Erythroblast (primary cell): Measurements from ENCODE around the gene AGAP5.
"Not testable (repeated sequence)": the region's sequence is repeated elsewhere in the genome, so short reads cannot be mapped to it uniquely, and the experiment has no call there.

ENCODE experiments used
- DNase-seq, 2 experiments: peaks; one replicate each; lab custom pipeline; 2025; lab: John Stamatoyannopoulos, UW
- GATA1 ChIP-seq: IDR thresholded peaks from 2 replicates; pipeline ENCODE4 v1.6.1; 2011; ENCODE audit warnings: low read depth, mild to moderate bottlenecking, control low read depth, low read length, moderate library complexity
- POLR2A ChIP-seq: IDR thresholded peaks from 2 replicates; pipeline ENCODE4 v1.6.1; 2011; ENCODE audit warnings: mild to moderate bottlenecking, low read length

The AGAP5 gene

DNA sequence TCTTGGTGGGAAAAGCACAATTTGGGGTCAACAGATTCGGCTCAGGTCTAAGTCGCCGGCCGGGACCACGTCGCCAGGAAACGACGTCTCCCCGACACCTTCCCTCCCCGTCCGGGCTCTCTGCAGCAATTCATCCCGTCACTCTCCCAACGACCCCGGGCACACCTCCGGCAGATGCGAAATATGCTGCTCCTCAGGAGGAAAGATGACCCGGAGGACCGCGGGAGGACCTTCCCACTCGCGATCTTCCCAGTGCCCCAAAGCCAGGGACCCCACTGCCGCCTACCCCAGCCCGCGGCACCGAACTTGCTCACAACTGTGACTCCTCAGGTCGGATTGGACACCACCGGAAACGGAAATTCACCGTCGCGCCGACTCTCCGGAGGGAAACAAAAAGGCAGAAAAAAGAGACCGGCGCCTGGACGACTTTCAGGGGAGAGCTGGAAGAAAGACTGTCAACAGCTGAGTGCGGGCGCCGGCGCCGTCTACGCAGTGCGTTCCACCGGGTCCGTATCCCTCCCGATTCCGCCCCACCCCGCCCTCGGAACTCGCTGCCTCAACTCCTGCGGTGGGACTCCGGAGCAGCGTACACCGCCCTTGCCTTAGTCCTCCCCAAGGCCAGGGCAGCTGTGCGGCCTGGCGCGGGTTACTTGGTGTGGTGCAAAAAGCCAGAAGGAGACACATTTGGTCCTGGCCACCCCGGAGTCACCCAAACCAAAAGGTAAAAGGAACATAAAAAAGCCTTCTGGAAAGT is 32.4 kb upstream of the AGAP5 start:
- TF ChIP-seq GATA1 (no peak), POLR2A (peak; percentile 85)
- DNase-seq = peak; percentile 93 to 94

- DNase-seq = peak; percentile 61 to 73
Observed at GRCh38 chr10:73729781-73730152, 31.9 kb upstream of the AGAP5 start.

- no peak for TF ChIP-seq POLR2A
- TF ChIP-seq GATA1 = no peak
- DNase-seq = no peak
Observed at GRCh38 chr10:73723516-73723915, 25.6 kb upstream of the AGAP5 start.

DNA sequence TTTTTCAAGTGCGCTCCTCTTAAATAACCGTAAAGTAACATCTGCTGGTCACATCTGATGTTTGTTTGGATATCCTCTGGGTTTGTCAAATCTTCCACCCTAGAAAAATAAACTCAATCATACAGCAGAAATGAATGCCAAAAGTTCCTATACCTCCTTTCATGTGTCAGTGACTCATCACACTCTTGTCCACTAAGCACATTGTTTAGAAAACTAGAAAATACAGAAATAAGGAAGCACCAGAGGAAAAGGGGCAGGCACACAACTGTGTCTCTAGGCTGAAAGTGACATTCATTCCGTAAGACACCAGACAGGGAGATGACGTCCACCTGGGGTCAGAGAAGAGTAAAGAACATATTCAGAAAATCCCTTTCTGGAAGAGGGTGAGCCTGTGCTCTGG is 22.7 kb upstream of the AGAP5 start:
- not testable (repeated sequence) for DNase-seq

- TF ChIP-seq GATA1 (no peak), POLR2A (no peak)
- DNase-seq = no peak
Observed at GRCh38 chr10:73717556-73717955, 19.6 kb upstream of the AGAP5 start.

- no peak for DNase-seq
Observed at GRCh38 chr10:73716251-73716650, 18.3 kb upstream of the AGAP5 start.

DNA sequence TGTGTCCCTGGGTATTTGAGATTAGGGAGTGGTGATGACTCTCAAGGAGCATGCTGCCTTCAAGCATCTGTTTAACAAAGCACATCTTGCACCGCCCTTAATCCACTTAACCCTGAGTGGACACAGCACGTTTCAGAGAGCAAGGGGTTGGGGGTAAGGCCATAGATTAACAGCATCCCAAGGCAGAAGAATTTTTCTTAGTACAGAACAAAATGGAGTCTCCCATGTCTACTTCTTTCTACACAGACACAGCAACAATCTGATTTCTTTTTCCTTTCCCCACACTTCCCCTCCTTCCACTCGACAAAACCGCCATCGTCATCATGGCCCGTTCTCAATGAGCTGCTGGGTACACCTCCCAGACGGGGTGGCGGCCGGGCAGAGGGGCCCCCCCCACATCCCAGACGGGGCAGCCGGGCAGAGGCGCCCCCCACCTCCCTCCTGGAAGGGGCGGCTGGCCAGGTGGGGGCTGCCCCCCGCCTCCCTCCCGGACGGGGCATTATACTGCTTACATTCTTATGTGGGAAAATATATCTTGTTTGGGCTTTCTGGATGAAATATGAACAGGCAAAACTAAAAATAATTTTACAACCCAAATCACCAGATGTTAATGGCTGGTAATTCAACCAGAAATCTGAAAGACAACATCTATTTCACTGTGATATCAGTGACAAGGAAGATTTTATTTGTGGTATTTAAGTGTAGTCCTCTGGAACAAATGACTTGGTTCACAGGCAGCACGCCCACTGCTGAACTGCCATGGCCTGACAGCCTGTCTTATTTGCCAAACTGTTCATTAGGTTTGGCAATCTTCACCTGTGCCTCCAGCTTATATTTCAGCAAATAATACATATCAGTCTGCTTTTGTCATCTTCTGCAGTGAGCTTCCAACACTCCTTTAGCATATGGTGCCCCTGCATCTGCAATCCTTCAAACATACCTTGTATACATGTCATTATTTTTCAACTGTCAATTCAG is 17.6 kb upstream of the AGAP5 start:
- not testable (repeated sequence) for DNase-seq

More at GRCh38 chr10:73716251-73716650, 18.3 kb upstream of the AGAP5 start:
- no peak for TF ChIP-seq GATA1

- not testable (repeated sequence) for DNase-seq
Observed at GRCh38 chr10:73714483-73714882, 16.6 kb upstream of the AGAP5 start.

DNA sequence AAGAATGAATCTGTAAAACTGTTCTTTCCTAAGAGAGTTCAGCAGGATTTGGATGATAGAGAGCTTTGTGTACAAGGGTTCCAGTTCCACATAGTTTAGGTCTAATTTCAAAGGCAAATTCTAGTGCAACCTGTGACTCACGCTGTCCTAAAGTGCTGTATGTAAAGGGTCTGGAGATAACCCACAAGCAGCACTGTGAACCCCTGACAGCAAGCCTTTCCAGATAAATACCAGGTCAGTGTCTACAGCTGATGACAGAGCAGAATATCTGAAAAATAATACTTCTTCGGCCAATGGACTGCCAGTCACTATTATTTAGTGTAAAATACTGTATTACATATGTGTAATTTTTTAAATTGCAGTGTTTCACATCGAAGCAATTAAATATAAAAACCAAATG is 16.0 kb upstream of the AGAP5 start:
- DNase-seq = peak; percentile 71 to 73

GRCh38 chr10:73711683-73712082 is 13.8 kb upstream of the AGAP5 start:
- not testable (repeated sequence) for DNase-seq

GRCh38 chr10:73708122-73708521 is 10.2 kb upstream of the AGAP5 start:
- not testable (repeated sequence) for DNase-seq

DNA sequence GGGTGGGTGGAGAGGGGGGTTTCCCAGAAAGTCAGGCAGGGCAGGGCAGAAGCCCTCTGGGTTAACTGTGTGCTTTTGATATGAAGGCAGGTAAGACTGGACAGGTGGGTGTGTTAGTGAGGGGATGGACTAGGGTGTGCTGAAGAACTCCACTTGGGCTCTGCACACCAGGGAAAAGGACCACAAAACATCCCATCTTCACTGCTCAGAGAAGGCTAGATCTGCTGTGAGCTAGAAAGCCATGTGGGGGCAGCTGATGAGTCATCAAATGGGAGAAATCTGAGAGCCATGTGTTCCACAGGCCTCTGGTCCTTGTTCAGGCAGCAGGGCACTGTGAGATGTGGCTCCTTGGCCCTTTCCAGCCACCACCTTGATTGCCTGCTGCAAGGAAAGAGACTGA is 9.7 kb upstream of the AGAP5 start:
- not testable (repeated sequence) for DNase-seq

DNA sequence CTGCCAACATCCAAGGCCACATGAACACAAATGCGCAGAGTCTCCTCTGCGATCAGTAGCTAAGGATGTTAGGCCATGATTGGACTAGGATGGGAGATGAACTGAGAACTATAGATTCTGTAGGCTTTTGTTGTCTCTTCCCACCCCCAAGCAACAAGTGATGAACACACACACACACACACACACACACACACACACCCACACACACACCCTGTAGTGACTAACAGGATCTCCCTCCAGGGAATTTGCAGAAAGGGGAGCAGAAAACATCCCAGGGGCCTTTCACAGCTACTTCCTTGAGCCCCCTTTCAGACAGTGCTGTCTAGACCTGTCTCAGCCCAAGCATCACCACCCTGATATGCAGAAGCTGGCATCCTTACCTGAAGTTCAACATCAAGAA is 8.6 kb upstream of the AGAP5 start:
- not testable (repeated sequence) for DNase-seq

DNA sequence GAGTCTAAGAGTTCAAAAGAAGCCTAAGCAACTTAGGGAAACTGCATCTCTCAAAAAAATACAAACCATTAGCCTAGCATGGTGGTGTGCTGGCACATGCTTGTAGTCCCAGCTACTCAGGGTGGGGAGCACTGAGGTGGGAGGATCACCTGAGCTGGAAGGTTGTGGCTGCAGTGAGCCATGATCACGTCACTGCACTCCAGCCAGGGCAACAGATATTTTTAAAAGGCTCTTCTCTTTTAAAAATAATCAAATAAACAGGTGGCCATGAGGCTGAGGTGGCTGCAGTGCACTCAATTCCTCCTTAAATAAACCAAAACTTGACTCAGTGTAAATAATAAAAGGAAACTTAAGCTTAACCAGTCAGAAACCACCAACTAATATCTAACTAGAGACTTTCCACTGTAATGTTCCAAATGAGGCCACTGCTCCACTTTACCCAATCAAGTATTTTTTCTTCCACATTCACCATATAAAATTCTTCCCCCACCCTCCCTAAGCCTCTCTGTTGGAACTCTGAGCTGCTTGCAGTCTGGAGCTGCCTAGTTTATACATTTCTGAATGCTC is 7.7 kb upstream of the AGAP5 start:
- not testable (repeated sequence) for DNase-seq

DNA sequence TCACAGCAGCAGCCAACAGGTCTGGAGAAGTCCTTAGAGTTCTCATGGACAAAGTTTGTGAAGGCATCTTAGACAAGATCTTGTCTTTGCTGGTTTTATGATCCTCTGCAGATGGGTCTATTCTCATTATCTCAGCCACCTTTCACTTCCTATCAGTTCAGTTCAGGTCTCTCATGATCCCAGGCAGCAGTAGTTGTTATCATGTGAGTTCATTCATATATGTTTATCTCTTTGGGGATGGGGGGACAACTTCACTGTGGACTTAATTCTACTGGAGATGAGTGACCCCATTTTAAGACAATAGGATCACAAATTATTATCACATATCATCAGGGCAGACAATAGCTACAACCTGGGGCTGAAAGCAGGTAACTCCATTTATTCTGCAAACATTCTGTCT is 6.0 kb upstream of the AGAP5 start:
- peak in 1 of 2 experiments; percentile 53 for DNase-seq

- DNase-seq = not testable (repeated sequence)
Observed at GRCh38 chr10:73698819-73699218, 910 bp upstream of the AGAP5 start.

- DNase-seq = not testable (repeated sequence)
Observed at GRCh38 chr10:73695302-73695701, 2.6 kb downstream of the AGAP5 start.

- DNase-seq = not testable (repeated sequence)
Observed at GRCh38 chr10:73690755-73691154, 7.2 kb downstream of the AGAP5 start.

DNA sequence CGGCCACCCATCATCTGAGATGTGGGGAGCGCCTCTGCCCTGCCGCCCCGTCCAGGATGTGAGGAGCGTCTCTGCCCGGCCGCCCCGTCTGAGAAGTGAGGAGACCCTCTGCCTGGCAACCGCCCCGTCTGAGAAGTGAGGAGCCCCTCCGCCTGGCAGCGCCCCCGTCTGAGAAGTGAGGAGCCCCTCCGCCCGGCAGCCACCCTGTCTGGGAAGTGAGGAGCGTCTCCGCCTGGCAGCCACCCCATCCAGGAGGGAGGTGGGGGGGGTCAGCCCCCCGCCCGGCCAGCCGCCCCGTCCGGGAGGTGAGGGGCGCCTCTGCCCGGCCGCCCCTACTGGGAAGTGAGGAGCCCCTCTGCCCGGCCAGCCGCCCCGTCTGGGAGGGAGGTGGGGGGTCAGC is 8.3 kb downstream of the AGAP5 start:
- DNase-seq = not testable (repeated sequence)
